Activated T-cell treated with anti-CD3 and anti-CD28 coated beads, Interleukin-2, amount 50 U/mL, for 1 hour (primary cell): ENCODE data around the gene PNRC2.
A peak's percentile ranks its signal among the peaks of the same experiment; 100 is the strongest.
"Not testable (repeated sequence)": the region's sequence is repeated elsewhere in the genome, so short reads cannot be mapped to it uniquely, and the experiment has no call there.

Experiments used
- DNase-seq: peaks from one replicate; pipeline ENCODE4 v3.0.0-alpha.2; 2020

PNRC2 gene

GRCh38 chr1:23957096-23957495, 2.5 kb upstream of the PNRC2 start:
- no peak for DNase-seq

DNA sequence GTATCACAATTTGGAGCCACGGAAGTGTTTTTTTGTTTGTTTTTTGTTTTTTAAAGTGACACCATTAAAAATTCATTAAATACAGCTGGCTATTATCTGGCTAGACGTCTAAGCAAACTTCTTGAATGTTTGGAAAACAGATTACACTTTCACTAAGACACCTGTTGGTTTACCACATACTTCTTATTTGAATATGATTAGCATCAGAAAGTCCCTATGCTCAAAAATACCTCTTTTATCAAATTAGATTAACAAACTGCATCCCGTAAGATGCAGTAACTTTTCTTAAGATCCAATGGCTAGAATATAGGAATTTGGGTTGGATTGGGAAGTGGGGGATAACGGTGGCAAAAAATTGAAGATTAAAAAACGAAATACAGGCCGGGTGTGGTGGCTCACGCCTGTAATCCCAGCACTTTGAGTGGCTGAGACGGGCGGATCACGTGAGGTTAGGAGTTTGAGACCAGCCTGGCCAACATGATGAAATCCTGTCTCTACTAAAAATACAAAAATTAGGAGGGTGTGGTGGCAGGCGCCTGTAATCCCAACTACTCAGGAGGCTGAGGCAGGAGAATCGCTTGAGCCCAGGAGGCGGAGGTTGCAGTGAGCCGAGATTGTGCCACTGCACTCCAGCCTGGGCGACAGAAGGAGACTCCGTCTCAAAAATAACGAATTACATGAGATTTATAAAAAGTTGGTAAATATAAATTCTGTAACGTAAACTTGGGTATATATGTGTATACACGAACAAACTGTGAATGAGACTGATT, 1.4 kb upstream of the PNRC2 start:
- not testable (repeated sequence) for DNase-seq

DNA sequence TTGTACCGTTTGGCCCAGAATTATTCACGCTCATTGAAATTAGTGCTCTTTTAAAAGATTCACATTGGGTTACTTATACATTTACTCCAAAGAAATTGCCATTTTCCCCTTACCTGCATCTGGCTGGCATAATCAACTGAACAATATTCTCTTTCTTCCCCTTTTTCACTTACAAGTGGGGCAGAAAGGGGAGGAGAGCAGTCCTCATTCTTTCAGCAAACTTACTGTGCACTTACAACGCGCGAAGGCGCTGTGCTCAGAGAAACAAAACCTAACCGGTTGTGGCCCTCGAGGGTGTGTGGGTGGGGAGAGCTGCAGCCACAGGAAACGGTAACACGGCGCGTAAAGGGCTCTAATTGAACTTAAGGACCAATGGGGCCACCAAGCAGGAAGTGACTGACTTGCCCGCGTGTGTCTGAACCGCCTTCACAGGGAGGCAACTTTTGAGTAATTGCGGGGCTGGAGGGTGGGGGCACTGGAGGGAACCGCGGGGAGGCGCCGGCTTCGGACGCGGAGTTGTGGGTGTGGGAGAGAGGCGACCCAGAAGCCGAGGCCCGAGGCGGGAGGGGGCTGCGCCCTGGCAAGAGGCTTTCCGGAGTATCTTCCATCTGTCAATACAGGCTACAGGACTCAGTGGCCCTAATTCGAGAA, 693 bp upstream of the PNRC2 start:
- peak; percentile 81 for DNase-seq

DNA sequence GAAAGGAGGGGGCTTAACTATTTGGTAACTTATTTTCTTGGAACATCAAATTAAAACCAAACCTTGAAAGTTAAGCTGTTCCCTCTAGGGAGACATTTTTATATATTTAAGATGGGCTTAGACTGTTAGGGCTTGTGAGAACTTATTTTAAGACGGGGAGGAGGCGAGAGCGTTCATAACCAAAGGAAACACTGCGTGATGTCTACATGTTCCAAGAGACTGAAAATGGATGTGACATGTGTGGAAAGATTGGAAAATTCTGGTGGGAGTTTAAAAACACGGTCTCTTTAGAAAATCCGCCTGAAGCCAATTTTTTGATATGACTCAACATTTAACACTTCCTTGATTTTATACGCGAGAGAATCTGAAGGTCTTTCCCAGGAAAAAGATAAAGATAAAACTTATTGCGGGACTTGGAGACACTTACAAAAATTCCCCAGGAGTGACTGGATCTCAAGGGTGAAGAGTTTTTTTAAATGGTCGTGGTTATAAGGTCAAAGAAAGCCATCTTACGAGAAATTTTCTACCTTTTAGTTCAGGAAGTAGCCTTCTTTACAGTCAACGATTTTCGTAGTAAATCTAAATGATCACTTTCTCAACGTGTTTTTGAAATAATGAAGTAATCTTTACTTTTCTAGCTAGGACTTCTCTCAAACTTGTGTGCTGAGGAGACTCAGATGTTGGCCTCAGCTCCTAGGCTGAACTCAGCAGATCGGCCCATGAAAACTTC, 828 bp downstream of the PNRC2 start:
- no peak for DNase-seq

- no peak for DNase-seq
Measured at GRCh38 chr1:23963617-23964234, 4.1 kb downstream of the PNRC2 start.

- DNase-seq, result no peak
Measured at GRCh38 chr1:23964235-23964668, 4.6 kb downstream of the PNRC2 start.

- DNase-seq, result no peak
Measured at GRCh38 chr1:23964790-23965740, 5.4 kb downstream of the PNRC2 start.

GRCh38 chr1:23966973-23967493, 7.4 kb downstream of the PNRC2 start:
- no peak for DNase-seq

- no peak for DNase-seq
Measured at GRCh38 chr1:23967871-23968270, 8.2 kb downstream of the PNRC2 start.

DNA sequence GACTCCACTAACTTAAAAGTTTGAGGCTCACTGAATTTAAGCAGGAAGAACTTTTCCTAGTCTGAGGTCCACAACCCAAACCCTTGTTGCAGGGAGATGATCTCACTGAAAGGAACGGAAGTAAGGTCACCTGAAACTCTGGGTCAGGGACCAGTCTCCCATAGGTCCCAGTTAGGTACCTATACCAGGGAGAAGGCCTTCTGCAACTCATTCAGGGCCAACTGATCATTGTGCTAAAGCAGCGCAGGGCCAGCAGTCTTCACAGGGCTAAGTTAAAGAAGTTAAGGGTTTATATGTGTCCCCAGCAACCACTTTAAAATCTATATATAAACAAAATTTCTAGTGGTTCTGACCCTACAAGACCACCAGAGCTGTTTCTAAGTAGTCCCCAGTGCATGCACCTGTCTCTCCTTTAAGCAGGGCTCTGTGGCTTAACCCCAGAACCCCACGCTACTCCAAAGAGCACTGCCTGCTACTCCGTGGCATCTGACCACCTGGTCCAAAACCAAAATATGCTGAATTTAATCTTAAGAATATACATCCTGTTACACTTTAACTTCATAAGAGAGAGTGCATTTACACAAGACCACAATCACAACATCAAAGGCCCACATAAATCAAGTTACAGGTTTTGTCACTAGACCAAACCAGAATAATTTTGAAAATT, 17.7 kb downstream of the PNRC2 start:
- no peak for DNase-seq

DNA sequence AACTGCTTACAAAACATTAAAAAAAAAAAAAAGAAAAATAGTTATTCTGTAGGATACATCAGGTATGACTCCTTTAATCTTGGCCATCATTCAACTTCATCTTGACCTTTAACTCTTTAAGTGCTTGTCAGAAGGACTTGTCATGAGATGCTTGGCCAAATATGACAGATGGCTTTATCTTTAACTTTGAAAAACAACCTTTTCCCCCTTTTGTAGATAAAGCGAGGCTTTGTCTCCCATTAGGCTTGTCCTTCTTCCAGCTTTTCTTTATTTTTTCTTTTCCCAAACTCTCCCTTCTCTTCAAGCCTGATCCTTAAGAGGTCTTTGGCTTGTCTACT, 18.2 kb downstream of the PNRC2 start:
- no peak for DNase-seq

DNA sequence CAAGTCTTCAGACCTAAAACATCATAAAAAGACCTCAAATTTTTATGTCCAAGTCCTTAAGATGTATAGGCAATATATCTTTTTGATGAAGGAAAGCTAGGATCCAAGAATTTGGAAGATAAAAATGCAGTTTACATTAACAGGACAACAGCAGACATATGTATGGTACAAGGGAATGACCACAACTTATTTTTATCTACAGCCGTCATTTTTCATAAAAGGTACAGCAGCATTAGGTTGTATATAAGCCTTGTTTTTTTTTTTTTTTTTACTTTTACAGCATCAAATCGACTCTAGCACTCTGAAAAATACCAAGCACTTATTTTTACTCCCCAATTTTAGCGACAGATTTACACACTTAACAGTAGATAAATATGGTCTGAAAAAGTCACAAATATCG, 19.2 kb downstream of the PNRC2 start:
- DNase-seq, result no peak

- no peak for DNase-seq
Measured at GRCh38 chr1:23979387-23979880, 19.8 kb downstream of the PNRC2 start.

- peak; percentile 96 for DNase-seq
Measured at GRCh38 chr1:23979881-23980727, 20.5 kb downstream of the PNRC2 start, which contains the start of gene SRSF10. TSS of gene SRSF10 (minus strand) at chr1:23980327. CDS start at chr1:23980255, 72 bp downstream.

GRCh38 chr1:23980728-23981070, 21.1 kb downstream of the PNRC2 start:
- DNase-seq, result peak; percentile 47

DNA sequence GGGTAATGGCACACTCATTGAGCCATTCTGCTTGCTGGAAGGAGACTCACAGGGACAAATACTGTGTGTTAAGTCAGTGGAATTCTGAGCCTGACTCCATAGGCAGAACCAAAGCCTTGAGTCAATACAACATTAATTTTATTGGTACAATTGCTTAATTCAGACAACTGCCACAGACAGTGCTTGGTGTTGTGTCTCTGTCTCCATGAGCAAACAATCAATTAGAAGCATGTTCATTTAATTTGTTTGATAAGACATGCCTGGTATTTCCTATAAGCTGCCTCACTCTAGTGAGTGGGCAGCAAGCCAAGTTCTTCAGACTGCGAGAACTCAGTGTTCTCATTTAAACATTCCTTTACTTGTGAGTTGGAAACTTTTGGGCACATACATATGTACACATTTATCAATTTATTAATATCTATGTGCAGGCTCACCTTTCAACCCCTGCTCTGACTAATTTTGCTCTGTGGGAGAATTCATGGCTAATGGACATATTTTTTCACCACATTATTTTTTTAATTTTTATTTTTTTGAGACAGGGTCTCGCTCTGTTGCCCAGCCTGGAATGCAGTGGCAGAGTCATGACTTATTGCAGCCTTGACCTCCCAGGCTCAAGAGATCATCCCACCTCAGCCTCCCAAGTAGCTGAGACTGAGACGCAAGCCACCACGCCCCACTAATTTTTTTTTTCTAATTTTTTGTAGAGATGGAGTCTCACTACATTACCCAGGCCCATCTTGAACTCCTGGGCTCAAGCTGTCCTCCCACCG, 25.0 kb downstream of the PNRC2 start:
- no peak for DNase-seq

- not testable (repeated sequence) for DNase-seq
Measured at GRCh38 chr1:23987038-23987437, 27.4 kb downstream of the PNRC2 start.

GRCh38 chr1:23989263-23989662, 29.6 kb downstream of the PNRC2 start:
- DNase-seq, result no peak

DNA sequence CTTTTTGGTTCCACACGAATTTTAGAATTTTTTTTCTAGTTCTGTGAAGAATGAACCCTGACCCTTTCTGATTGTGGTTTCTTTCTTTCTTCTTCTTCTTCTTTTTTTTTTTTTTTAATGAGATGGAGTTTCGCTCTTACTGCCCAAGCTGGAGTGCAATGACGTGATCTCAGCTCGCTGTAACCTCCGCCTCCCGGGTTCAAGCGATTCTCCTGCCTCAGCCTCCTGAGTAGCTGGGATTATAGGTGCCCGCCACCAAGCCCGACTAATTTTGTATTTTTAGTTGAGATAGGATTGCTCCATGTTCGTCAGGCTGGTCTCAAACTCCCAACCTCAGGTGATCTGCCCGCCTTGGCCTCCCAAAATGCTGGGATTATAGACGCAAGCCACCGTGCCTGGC, 32.4 kb downstream of the PNRC2 start:
- not testable (repeated sequence) for DNase-seq
